Urinary bladder (tissue), 4 donors: ENCODE measurements around the gene WEE1. TPM values are rescaled to one million over a fixed set of nuclear protein-coding genes. Genes with fewer than 3 reads are reported as not detected.

Experiments used
- DNase-seq: peaks from one replicate; pipeline ENCODE4 v3.0.0-alpha.2; 2015; ENCODE audit errors: extremely low spot score
- H3K27ac ChIP-seq: one replicate; pipeline ENCODE4 v1.5.1; 2013; ENCODE audit warnings: low read depth, mild to moderate bottlenecking, moderate library complexity
- H3K36me3 ChIP-seq: one replicate; pipeline ENCODE4 v1.6.1; 2013; ENCODE audit warnings: mild to moderate bottlenecking, moderate library complexity; ENCODE audit not compliant: insufficient read depth
- H3K4me1 ChIP-seq: one replicate; pipeline ENCODE4 v1.6.1; 2013; ENCODE audit warnings: mild to moderate bottlenecking, moderate library complexity; ENCODE audit not compliant: insufficient read depth
- H3K4me3 ChIP-seq: one replicate; pipeline ENCODE4 v1.5.1; 2013; ENCODE audit warnings: low read depth, low read length
- WGBS: extraction: QIAGEN DNeasy Blood & Tissue Kit; methylation state at CpG from one replicate; pipeline ENCODE4 v1.1.7; 2013; 5-methylcytosine and 5-hydroxymethylcytosine counted together
- polyA plus RNA-seq: library from polyadenylated mRNA; stranded (reverse); fragments of 200-250 nt; gene quantifications from one replicate; pipeline ENCODE4 v1.2.3, GENCODE V29; 2013
- total RNA-seq: library from RNA; depleted of rRNA; stranded (reverse); fragments of >200 nt; gene quantifications from one replicate; pipeline ENCODE4 v1.2.3, GENCODE V29; 2014
- donor health status: healthy with polysubstance abuse.
- donor health status: healthy.

WEE1 gene
- total RNA-seq, result 95.5 TPM
- 25.1 TPM for polyA plus RNA-seq

GRCh38 chr11:9573052-9573774 lies at the start of gene WEE1:
Gene WEE1 (plus strand): TSS chr11:9573670. CDS start chr11:9573934, 264 bp downstream.
- Histone ChIP-seq H3K4me3 (peak within 1 kb of the TSS; percentile 93), H3K4me1 (no peaks in the 10 kb centered on the region), H3K27ac (peak within 1 kb of the TSS; percentile 95), H3K36me3 (no peaks in the 10 kb centered on the region)
- under 1% methylated on average over 73 of the region's 73 CpGs for whole genome bisulfite sequencing
- DNase-seq, result peak; percentile 96

GRCh38 chr11:9524001-9524400 lies 49.5 kb upstream of the WEE1 start:
- H3K4me1 ChIP-seq, result no peaks in the 10 kb centered on the region
- no peak overlapping the region for H3K4me3 ChIP-seq
- no peaks in the 10 kb centered on the region for H3K36me3 ChIP-seq
- DNase-seq, result no peak
- no peak overlapping the region for H3K27ac ChIP-seq
- 81% methylated on average over 2 of the region's 2 CpGs for WGBS

GRCh38 chr11:9525116-9525515 lies 48.4 kb upstream of the WEE1 start:
- Histone ChIP-seq H3K4me1 (no peaks in the 10 kb centered on the region), H3K4me3 (no peak overlapping the region), H3K36me3 (no peaks in the 10 kb centered on the region), H3K27ac (no peak overlapping the region)
- WGBS, result 89% methylated on average over 3 of the region's 3 CpGs
- DNase-seq, result no peak

- Histone ChIP-seq H3K27ac (no peak overlapping the region), H3K4me1 (no peaks in the 10 kb centered on the region), H3K4me3 (no peak overlapping the region), H3K36me3 (no peaks in the 10 kb centered on the region)
- WGBS, result 16% methylated on average over 8 of the region's 8 CpGs
- peak; percentile 66 for DNase-seq
Observed at GRCh38 chr11:9527481-9528135, 45.9 kb upstream of the WEE1 start.

- Histone ChIP-seq H3K27ac (no peak overlapping the region), H3K4me3 (no peak overlapping the region), H3K4me1 (no peaks in the 10 kb centered on the region), H3K36me3 (no peaks in the 10 kb centered on the region)
- WGBS, result 80% methylated on average over 1 of the region's 1 CpG
- DNase-seq, result no peak
Observed at GRCh38 chr11:9528136-9528501, 45.4 kb upstream of the WEE1 start.

GRCh38 chr11:9528573-9529333 lies 44.7 kb upstream of the WEE1 start:
- Histone ChIP-seq H3K27ac (peak overlapping the region; percentile 40), H3K4me1 (no peaks in the 10 kb centered on the region), H3K4me3 (no peak overlapping the region), H3K36me3 (no peaks in the 10 kb centered on the region)
- 58% methylated on average over 12 of the region's 12 CpGs for WGBS
- no peak for DNase-seq

- DNase-seq, result no peak
- Histone ChIP-seq H3K4me1 (no peaks in the 10 kb centered on the region), H3K27ac (peak overlapping the region; percentile 40)
Observed at GRCh38 chr11:9529334-9529650, 44.2 kb upstream of the WEE1 start.

GRCh38 chr11:9530020-9530621 lies 43.3 kb upstream of the WEE1 start:
- no peaks in the 10 kb centered on the region for H3K36me3 ChIP-seq
- H3K4me1 ChIP-seq, result no peaks in the 10 kb centered on the region
- no peak for DNase-seq
- H3K4me3 ChIP-seq, result no peak overlapping the region
- peak overlapping the region; percentile 40 for H3K27ac ChIP-seq
- 71% methylated on average over 9 of the region's 9 CpGs for WGBS

More at GRCh38 chr11:9529334-9529650, 44.2 kb upstream of the WEE1 start:
- H3K4me3 ChIP-seq, result no peak overlapping the region
- no peaks in the 10 kb centered on the region for H3K36me3 ChIP-seq
- 42% methylated on average over 3 of the region's 3 CpGs for WGBS

GRCh38 chr11:9530901-9531625 lies 42.4 kb upstream of the WEE1 start:
- DNase-seq, result no peak
- no peaks in the 10 kb centered on the region for H3K4me1 ChIP-seq
- no peak overlapping the region for H3K27ac ChIP-seq
- no peak overlapping the region for H3K4me3 ChIP-seq
- no peaks in the 10 kb centered on the region for H3K36me3 ChIP-seq
- 94% methylated on average over 8 of the region's 8 CpGs for WGBS

- H3K36me3 ChIP-seq, result no peaks in the 10 kb centered on the region
- no peaks in the 10 kb centered on the region for H3K4me1 ChIP-seq
- 83% methylated on average over 9 of the region's 9 CpGs for WGBS
- H3K4me3 ChIP-seq, result no peak overlapping the region
- no peak overlapping the region for H3K27ac ChIP-seq
- no peak for DNase-seq
Observed at GRCh38 chr11:9533058-9533457, 40.4 kb upstream of the WEE1 start.

- Histone ChIP-seq H3K27ac (no peak overlapping the region), H3K36me3 (no peaks in the 10 kb centered on the region), H3K4me1 (no peaks in the 10 kb centered on the region), H3K4me3 (no peak overlapping the region)
- DNase-seq, result no peak
- 51% methylated on average over 5 of the region's 5 CpGs for WGBS
Observed at GRCh38 chr11:9533736-9534473, 39.6 kb upstream of the WEE1 start.

GRCh38 chr11:9535189-9535781 lies 38.2 kb upstream of the WEE1 start:
- Histone ChIP-seq H3K27ac (no peak overlapping the region), H3K4me3 (no peak overlapping the region), H3K36me3 (no peaks in the 10 kb centered on the region), H3K4me1 (no peaks in the 10 kb centered on the region)
- WGBS, result 71% methylated on average over 6 of the region's 6 CpGs
- no peak for DNase-seq
